SW480 (cell line): ENCODE results near the gene CD160.
"Not testable (repeated sequence)": the region's sequence is repeated elsewhere in the genome, so short reads cannot be mapped to it uniquely, and the experiment has no call there.

Experiments used
- DNase-seq: peaks from one replicate; pipeline ENCODE4 v3.0.0-alpha.2; 2016; ENCODE audit warnings: low spot score

CD160 gene

GRCh38 chr1:145758575-145758974 lies 39.3 kb downstream of the CD160 start:
- DNase-seq, result no peak

GRCh38 chr1:145759721-145760120 lies 40.4 kb downstream of the CD160 start:
- DNase-seq, result no peak

GRCh38 chr1:145760395-145760949 lies 41.2 kb downstream of the CD160 start:
- DNase-seq, result not testable (repeated sequence)

GRCh38 chr1:145761498-145761897 lies 42.2 kb downstream of the CD160 start:
- DNase-seq, result not testable (repeated sequence)

- DNase-seq, result not testable (repeated sequence)
Measured at GRCh38 chr1:145762001-145762400, 42.7 kb downstream of the CD160 start.

GRCh38 chr1:145764231-145764940 lies 45.1 kb downstream of the CD160 start:
- DNase-seq, result not testable (repeated sequence)

GRCh38 chr1:145765127-145765526 lies 45.8 kb downstream of the CD160 start:
- not testable (repeated sequence) for DNase-seq

- DNase-seq, result not testable (repeated sequence)
Measured at GRCh38 chr1:145765585-145766360, 46.5 kb downstream of the CD160 start.

- not testable (repeated sequence) for DNase-seq
Measured at GRCh38 chr1:145766926-145767325, 47.6 kb downstream of the CD160 start.

GRCh38 chr1:145768004-145768403 lies 48.7 kb downstream of the CD160 start:
- not testable (repeated sequence) for DNase-seq

GRCh38 chr1:145771056-145771455 lies 51.8 kb downstream of the CD160 start:
- DNase-seq, result no peak

GRCh38 chr1:145773423-145773822 lies 54.1 kb downstream of the CD160 start:
- DNase-seq, result no peak

- DNase-seq, result no peak
Measured at GRCh38 chr1:145777357-145778145, 58.3 kb downstream of the CD160 start.

- no peak for DNase-seq
Measured at GRCh38 chr1:145778146-145778540, 58.8 kb downstream of the CD160 start.

GRCh38 chr1:145782272-145783099 lies 63.2 kb downstream of the CD160 start:
- DNase-seq, result peak; percentile 29

- no peak for DNase-seq
Measured at GRCh38 chr1:145784409-145784808, 65.1 kb downstream of the CD160 start.

- no peak for DNase-seq
Measured at GRCh38 chr1:145785547-145785946, 66.2 kb downstream of the CD160 start.

- DNase-seq, result no peak
Measured at GRCh38 chr1:145786271-145786670, 67.0 kb downstream of the CD160 start.

GRCh38 chr1:145788580-145788979 lies 69.3 kb downstream of the CD160 start:
- DNase-seq, result no peak
